Dermis microvascular lymphatic vessel endothelial cell (primary cell): ENCODE measurements around the gene POC5. TPM values are rescaled to one million over a fixed set of nuclear protein-coding genes. Genes with fewer than 3 reads are reported as not detected.
"Not testable (repeated sequence)": the region's sequence is repeated elsewhere in the genome, so short reads cannot be mapped to it uniquely, and the experiment has no call there.

Experiments used
- DNase-seq, 2 donors: peaks; one replicate each; pipeline versions ENCODE4 v3.0.0 to v3.0.0-alpha.2; 2010; ENCODE audit warnings: low read depth in 2 of 2
- total RNA-seq: library from RNA; depleted of rRNA; stranded (reverse); fragments of >200 nt; gene quantifications from 2 replicates; pipeline ENCODE4 v1.2.1, GENCODE V29; 2014

POC5 gene, protein sequence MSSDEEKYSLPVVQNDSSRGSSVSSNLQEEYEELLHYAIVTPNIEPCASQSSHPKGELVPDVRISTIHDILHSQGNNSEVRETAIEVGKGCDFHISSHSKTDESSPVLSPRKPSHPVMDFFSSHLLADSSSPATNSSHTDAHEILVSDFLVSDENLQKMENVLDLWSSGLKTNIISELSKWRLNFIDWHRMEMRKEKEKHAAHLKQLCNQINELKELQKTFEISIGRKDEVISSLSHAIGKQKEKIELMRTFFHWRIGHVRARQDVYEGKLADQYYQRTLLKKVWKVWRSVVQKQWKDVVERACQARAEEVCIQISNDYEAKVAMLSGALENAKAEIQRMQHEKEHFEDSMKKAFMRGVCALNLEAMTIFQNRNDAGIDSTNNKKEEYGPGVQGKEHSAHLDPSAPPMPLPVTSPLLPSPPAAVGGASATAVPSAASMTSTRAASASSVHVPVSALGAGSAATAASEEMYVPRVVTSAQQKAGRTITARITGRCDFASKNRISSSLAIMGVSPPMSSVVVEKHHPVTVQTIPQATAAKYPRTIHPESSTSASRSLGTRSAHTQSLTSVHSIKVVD
- total RNA-seq: 7.4 and 7.5 TPM in 2 replicates

DNA sequence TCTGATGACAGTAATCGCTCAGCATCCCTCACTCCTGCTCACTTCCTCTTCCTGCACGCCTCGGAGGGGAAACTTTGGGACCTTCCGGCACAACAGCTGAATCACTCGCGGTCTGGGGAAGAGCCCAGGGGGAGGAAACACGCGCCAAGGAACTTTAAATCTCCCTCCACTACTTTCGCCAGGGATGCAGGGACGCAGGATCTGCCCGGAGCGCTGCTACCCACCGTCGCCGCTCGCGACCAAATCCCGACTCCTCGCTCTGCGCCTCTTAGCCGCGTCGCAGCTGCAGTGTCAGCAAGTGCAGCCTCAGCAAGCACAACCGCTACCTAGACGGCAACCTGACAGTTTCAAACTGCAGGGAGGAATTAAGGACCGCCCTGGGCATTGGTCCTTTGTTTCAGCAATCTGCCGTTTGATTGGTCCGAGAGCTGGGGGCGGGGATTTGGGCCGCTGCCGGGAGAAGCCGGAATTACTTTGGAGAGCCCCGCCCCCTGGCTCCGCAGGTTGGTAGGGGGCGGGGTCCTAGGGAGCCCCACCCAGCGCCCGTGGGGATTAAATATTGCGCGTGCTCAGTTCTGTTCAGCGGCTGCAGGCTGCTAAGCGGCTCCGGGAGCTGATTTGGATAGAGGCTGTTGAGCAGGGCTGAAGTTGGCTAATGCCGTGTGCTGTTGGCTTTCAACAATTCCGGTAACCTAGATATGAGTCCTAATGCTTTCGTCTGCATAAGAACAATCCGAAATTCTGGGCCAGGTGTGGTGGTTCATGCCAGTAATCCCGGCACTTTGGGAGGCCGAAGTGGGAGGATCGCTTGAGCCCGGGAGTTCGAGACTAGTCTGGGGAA is at the start of gene POC5:
Gene POC5, minus strand, starts transcription at position 356 of the 841 bp plus-strand sequence. CDS start 4,500 bp downstream, outside the sequence.
- DNase-seq: peak; percentile 92 to 96

DNA sequence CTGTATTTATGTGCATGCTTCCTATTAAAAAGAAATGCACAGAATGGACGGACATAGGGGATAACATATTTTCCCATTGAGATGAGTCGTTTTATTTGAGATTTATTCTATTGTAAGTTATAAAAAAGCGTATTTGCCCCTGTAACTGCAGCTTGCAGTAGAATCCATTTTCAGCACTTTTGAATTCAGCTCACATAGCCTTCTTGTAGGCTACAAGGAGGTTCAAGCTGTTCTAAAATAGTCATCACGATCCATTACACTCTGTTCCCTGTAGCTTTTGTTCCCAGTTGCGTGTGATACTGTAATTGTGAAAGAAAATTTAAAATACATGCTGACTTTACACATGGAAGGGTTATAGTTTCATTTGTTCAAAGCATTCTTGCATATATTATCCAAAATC is 40.9 kb upstream of the POC5 start:
- no peak for DNase-seq

DNA sequence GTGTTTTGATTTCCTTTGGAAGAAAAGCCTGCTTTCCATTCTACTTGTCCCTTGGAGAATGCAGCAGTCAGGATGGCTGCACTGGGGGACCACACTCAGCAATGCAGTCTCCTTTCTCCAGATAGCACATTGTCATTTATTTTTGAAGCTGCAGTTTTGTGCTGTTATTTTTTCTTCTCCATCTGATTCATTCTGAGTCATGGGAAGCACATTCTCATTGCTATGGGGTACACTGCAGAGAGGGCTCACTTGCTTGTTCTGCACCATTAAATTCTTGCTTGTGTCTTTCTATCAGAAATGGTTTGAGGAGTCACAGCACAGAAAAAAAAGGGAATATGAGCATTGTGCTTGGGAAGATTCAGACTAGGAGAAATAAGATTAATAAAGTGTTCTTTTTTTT is 39.7 kb upstream of the POC5 start:
- no peak for DNase-seq

DNA sequence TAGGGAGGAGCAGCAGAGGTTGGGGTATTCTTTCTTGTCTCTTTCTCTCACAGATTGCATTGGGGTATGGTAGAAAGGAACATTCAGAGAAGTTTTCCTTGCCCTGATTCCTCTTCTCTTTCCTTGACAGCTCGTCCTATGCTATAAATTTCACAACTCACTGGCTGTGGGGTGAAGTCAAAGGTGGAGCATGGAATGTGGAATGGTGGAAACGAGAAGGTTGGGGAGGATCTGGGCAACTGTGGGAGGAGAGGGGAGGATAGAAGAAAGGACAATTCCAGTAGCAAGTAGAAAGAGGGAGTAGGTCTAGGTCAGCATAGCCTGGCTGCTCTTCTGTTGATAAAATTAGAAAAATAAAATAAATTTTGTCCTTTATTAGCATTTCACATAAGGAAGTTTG is 39.0 kb upstream of the POC5 start:
- no peak for DNase-seq

DNA sequence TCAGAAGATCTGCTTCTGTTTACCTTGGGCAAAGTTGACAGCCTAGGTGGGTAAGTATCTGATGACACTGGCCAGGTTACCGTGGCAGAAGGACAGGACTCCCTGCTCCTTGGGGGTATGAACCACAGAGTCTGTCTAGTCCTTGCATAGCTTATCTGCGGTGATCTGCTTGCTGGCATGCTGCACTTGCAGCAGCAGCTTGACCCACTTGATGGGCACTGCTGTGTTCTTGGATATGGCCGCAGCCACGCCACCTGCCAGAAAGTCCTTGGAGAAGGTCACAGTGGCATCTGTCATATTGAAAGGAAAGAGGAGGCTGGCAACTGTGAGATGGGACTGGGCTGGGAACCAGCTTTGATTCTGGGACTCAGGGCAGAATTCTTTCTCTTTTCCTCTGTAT is 35.9 kb upstream of the POC5 start:
- no peak for DNase-seq

DNA sequence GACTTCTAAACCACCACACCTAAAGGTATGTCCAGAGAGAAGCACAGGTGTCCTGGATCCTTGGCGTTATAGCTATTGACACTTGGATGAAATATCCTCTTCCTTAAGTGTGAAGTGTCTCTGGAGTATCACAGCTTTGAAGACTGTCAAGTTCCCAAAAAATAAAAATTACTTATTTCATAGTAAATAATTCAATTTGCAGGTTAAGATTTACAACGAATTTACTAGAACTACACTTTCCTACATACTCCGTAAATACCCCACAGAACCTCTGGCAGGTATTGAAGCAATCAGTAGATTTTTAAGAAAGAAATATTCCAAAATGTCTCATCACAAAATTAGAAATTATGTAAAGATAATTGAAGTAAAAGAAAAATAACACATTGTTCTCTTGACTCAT is 27.1 kb upstream of the POC5 start:
- DNase-seq: no peak

DNA sequence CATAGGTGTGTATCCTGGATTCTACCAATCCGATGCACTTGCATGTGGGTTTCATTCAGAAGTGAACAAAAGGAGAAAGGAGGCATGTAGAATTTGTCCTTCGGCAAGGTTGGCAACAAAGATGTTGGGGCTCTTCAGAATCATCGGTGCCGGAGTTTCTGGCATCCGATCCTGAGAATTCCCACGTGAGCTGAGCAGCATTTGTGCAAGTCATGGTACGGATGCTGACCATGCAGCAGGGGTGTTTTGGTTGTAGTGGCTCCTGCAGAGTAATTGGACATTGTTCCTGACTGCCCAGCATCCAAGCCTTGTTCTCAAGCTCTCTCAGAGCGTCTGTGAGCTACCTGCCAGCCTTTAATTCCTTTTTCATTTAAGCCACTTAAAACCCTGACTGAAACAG is 19.0 kb upstream of the POC5 start:
- no peak for DNase-seq

DNA sequence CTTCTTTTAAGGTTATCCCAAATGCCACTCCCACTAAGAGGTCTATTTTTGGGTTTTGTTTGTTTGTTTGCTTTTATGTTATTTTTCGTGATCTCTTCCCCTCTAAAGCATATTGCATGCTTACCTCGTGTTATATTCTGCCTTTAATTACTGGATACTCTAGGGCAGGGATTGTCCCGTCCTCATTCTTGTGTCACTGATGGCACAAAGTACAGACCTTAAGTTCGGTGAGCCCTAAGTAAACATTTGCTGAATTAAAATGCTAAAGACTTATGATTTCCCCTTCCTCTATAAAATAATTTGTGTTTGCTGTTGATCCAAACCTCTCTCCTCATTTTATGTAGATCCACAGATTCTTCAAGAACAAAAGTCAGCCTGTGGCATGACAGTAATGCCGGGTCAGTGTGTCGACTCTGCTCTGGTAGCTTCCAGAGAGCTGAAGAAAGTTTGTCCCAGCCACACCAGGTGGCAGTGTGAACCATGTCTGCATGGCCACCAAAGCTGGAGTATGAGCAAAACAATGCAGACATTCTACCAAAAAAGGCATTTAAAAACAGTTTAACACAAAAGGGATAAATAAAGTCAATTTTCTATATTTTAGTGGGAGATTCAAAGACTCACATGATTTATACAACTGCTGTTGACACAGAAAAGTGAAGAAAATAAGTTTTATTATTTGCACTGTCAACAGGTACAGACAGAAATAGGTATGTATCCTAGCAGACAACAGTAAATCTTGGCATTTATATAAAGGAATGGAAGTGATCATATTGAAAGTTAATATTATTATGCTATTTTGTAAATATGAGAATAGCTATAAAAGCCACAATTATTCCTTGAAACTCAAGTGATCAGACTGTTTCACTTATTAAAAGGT is 17.9 kb upstream of the POC5 start:
- peak; percentile 17 to 33 for DNase-seq

DNA sequence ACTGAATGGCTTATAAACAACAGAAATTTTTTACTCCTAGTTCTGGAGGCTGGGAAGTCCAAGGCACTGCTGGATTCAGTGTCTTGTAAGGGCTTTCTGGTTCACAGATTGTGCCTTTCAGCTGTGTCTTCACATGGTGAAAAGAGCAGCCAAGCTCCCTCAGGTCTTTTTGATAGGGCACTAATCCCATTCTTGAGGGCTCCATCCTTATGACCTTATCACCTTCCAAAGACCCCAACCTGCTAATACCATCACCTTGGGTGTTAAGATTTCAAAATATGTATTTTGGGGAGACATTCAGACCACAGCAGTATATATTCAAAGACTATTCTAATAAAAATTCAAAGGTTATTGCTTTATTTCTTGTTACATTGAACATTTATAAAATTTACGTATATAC is 16.5 kb upstream of the POC5 start:
- DNase-seq: no peak

DNA sequence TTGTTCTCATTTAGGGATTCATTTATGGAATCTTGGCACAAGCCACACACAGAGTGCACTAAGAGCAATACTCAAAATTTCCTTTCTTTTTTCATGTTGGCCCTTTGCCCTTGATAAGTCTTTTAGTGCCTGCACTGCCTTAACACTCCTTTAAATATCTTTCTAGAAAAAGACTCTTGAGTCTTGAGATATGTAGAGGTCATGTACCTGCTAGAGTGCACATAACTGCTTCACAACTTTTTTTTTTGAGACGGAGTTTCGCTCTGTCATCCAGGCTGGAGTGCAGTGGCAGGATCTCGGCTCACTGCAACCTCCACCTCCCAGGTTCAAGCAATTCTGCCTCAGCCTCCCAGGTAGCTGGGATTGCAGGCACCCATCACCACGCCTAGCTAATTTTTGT is 14.3 kb upstream of the POC5 start:
- DNase-seq: not testable (repeated sequence)

DNA sequence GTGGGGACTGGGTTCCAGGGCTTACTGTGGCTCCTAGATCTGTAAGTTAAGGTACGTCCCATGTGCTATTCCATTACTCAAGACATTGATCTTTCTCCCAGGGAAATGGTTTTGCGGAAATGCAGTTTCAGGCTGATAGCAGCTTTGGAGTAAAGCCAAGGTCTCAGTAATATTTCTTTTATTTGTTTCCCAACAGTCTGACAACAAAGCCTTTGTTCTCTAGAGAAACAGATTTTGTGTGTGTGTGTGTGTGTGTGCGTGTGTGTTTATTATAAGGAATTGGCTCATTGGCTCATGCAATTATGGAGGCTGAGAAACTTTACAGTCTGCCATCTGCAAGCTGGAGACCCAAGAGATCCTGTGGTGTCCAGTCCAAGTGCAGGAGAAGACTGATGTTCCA is 12.1 kb upstream of the POC5 start:
- peak in 1 of 2 donors; percentile 64 for DNase-seq

DNA sequence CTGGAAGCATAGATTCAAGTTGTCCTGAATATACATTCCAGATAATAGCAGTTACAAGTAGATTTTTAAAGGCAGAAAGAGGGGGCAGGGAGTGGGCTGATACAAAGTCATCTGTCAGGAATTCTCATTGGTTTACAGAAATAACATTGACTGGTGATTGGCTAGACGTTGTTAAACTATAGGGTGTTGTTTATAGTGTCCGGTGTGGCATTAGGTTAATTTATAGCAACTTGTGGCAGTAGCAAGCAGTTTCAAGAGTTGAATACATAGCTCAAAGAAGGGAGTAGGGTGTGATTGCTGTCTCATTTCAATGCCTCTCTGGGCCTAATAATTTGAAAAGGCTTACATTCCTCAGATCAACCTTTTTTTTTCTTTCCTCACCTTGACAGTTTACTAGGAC is 10.7 kb upstream of the POC5 start:
- no peak for DNase-seq

DNA sequence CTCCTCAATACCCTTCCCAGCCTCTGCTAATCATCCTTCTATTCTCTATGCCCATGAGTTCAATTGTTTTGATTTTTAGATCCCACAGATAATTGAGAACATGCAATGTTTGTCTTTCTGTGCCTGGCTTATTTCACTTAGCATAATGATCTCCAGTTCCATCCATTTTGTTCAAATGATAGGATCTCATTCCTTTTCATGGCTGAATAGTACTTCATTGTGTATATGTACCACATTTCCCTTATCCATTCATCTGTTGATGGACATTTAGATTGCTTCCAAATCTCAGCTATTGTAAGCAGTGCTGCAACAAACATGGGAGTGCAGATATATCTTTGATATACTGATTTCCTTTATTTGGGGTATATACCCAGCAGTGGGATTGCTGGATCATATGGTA is 9.0 kb upstream of the POC5 start:
- not testable (repeated sequence) for DNase-seq

DNA sequence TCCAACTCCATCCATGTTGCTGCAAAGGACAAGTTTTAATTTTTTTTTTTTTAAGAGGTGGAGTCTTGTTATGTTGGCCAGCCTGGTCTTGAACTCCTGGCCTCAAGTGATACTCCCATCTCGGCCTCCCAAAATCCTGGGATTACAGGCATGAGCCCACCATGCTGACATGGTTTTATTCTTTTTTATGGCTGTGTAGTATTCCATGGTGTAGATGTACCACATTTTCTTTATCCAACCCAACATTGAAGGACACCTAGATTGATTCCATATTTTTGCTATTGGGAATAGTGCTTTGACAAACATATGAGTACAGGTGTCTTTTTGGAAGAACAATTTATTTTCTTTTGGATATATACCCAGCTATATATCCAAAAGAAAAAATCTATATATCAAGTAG is 6.1 kb upstream of the POC5 start:
- no peak for DNase-seq

DNA sequence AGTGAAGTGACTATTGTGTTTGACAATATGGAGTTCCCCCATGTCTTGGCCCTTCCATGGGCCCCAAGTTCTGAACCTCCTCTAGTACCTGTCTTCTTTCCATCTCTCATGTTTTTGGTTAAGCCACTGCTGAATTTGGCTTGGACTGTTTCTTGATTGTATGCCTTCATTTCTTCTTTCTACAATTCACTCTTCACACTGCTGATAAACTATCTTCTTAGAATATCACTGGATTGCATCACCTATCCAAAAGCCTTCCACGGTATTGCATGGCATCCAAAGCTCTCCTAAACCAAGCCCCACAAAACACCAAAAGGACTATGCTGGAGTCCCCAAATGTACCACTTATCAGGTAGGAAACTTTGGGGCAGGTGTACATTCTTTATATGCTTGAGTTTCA is 4.3 kb upstream of the POC5 start:
- DNase-seq: no peak

DNA sequence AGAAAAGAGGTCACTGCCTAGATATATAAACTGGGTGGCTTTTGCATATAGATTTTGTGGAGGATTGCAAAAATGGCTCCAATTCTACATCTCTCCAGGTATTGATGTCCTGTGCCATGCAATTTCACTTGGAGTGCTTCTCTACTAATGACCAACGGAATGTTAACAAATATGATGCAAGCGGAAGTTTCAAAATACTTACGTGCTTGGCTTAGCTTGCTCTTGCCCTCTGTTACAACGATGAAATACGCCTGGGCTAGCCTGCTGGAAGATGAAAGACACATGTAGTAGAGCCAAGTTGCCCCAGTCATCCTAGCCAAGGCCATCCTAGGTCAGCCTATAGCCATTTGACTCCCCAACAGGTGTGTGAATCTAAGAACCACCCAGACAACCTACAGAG is 3.6 kb upstream of the POC5 start:
- DNase-seq: no peak

DNA sequence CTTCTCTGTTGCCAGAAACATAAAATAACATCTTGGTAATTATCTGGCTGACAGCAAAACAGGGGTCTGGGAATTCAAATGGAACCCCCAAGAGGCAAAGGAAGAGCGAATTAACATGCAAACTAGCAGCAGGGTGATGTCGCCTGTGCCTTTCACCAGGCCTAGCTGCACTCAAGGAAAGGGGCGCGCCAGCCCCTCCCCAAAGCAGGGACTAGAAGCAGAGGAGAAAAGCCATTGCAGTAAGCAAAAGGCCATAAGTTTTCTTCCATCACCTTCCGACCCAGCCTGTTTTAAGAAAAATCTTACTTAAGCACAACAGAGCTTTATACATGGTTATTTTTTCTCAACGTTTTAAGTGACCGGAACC is 539 bp downstream of the POC5 start:
- no peak for DNase-seq

DNA sequence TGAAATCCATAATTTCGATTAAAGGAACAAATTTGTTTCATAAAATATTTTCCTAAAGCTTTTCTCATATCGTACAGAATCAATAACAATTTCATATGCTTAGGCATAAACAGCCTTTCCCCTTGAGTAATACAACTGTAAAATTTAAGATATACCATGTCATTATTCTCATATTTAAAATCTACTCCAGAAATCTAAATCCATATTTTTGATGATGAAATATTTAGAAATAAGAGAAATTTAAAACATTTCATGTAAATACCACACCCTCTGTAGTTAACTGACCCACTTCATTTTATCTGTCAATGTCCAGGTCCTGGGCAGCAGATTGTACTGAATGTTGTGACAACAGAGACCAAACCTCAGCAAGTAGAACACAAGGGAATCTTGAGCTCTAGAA is 5.1 kb downstream of the POC5 start:
- DNase-seq: no peak

DNA sequence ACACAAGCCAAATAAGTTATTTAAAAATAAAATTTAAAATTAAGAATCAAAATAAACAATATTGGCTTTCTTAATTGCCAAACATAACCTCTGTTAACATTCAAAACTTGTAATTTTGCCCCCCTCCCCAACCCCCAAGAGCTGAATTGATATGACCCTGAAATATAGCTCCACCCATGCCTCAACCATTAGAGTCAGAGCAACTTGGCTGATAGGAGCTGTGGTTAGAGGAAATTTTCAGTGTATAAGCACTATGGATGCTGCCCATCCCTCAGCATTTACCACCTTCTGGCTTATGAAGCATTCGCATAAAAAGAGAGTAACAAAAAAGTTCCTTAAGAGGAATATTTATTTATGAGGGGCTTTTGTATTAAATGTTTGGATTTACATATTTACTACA is 6.1 kb downstream of the POC5 start:
- no peak for DNase-seq

DNA sequence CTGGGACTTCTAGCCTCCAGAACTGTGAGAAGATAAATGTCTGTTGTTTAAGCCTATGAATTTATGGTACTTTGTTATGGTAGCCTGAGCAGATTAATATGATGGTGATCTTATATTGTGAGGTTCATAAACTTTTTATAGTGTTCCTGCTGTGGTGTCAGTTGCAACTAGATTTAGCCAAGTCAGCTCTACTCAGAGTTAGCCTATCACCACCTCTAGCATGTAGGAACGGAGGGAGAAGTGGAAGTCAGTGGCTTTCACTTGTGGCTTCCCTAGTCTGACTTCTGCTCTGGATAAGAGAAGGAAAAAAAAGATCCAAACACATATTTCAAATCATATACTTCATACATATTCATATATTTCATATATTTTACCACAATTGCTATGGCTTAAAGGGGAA is 6.6 kb downstream of the POC5 start:
- DNase-seq: no peak

DNA sequence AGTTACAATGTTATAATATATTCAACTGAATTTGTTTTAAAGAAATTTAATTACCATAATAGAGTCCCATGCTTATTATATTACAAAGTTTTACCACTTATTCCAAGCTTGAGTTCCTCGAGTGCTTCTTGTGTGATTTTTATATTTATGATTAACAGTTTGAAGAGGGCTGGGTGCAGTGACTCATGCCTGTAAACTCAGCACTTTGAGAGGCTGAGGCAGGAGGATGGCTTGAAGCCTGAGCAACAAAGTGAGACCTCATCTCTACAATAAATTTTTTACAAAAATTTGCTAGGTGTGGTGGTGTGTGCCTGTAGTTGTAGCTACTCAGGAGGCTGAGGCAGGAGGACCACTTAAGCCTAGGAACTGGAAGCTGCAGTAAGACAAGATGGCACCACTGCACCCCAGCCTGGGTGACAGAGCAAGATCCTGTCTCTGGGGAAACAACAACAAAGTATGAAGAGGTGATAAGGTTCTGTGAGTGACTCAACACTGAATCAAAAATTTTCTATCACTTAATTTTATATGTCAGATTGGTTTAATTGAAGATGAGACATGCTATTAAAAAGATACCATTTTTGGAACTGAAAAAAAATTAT is 9.2 kb downstream of the POC5 start:
- no peak for DNase-seq
